ENCODE results near the gene MRPS34. TPM values are rescaled to one million over a fixed set of nuclear protein-coding genes. Genes with fewer than 3 reads are reported as not detected.

Gene MRPS34
- total RNA-seq, 1 experiment from 2014 or later, result 102 TPM

DNA sequence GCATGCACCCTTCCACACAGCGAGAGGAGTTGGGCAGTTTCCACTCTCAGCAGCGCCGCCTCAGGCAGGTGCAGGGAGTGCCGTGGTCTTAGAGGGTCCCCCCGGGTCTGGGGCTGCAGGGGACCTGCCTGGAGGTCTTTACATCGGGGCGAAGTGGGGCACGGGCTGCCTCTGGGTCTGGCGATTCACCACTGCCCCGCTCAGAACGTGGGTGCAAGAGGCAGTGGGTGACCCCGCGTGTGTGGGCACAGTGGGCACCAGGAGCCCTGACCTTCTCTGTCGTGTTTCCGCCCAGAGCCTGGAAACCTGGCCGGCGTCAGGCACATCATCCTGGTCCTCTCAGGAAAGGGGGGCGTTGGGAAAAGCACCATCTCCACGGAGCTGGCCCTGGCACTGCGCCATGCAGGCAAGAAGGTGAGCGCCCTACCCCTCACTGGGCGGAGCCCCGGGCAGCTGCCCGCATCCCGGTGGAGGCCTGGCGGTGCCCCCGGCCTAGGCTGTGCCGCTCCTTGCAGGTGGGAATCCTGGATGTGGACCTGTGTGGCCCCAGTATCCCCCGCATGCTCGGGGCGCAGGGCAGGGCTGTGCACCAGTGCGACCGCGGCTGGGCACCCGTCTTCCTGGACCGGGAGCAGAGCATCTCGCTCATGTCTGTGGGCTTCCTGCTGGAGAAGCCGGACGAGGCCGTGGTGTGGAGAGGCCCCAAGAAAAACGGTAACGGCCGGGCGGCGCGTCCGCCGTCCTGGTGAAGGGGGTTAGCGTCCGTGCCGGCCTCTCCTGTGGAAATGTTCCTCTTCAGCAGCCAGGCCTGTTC, 13.5 kb upstream of the MRPS34 start:
- in situ Hi-C loops (cut with HindIII; ENCODE audit: low pct_unique_long_range_greater_than_20kb, low sequenced_read_pairs), result no loop called here
- DNase-seq (ENCODE audit: low read depth, low spot score), result no peak

GRCh38 chr16:1785846-1786170, 12.9 kb upstream of the MRPS34 start:
- in situ Hi-C loops (cut with HindIII; ENCODE audit: low pct_unique_long_range_greater_than_20kb, low sequenced_read_pairs), result no loop called here
- DNase-seq (ENCODE audit: low read depth, low spot score), result no peak

DNA sequence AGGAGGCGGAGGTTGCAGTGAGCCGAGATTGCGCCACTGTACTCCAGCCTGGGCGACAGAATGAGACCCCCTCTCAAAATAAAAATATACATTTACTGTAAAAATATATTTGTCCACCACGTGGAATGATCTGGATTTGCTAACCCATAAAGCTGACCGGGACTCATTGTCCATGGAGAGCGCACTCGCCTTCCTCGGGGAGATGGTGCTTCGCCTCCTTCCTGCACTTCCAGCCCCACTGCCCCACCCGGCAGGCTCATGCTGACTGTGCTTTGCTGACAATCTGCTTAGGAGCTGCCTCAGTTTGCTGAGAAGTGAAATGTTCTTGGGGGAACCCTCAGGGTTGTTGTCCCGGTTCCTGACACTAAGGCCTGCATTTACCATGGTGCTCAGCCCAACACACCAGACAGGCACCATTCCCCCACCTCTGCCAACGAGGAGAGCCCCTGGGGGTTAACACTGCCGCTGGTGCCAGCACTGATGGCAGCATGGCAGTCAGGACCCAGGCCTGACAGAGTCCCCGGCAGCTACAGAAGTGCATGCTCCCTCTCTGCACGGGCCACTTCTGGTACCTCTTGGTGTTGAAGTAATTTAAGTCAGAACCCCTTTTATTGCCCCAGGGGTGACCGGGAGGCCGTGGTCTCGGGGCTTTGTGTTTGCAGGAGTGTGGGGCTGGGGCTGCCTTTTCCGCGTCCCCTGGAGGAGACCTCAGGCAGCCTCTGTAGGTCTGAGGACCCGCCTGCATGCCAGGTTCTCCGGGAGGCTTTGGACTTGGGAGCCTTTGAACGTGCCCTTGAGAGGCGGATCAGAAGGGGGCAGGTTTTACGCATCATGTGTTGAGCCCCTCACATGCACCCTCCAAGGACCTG, 12.3 kb upstream of the MRPS34 start:
- DNase-seq (ENCODE audit: low read depth, low spot score), result no peak
- in situ Hi-C loops (cut with HindIII; ENCODE audit: low pct_unique_long_range_greater_than_20kb, low sequenced_read_pairs), result no loop called here

DNA sequence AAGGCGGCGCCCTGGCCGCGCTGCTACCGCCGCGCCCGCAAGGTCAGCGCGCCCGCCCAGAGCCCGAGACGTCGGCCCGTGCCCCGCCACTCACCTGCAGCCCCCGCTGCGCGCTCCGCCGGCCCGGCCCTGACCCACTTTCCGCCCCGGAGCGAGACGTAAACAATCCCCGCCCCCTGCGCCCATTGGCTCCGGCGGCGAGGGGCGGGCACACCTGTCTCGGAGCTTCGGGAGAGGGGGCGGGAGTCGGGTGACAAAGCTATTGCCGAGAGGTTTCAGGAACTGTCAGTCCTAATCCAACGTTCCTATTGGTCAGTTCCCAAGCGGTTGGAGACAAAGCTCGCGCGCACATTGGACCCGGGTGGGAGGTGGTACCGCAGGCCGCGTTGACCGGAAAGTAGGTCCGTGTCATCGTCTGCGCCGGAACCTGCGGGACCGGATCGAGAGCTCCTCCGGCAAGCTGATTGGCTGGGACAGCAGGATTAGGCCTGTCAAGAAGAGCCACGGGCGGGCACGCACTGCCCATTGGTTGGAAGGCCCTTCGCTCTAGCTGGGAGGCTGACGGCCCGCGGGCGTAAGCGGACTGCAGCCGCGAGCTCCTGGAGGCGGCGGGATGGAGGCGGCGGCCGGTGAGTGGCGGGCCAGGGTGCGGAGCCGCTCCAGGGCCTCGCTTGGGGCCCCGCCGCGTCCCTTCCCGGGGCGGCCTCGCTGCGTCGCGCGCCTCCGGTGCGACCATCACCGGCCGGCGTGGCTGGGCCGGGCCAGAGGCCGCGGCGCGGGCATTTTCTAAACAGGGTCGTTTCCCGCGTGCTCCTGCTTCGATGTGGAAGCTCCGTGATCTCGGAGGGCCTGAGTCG, 9.7 kb upstream of the MRPS34 start, which contains the start of the genes NUBP2 and SPSB3:
TSS of gene NUBP2 (plus strand) at position 553 of the 857 bp plus-strand sequence. CDS start at position 614, 61 bp downstream.
TSS of gene SPSB3 (minus strand) at position 164 of the 857 bp plus-strand sequence. CDS start 1,088 bp downstream, outside the sequence.
- DNase-seq (ENCODE audit: low read depth, low spot score), result peak; percentile 99
- in situ Hi-C loops (cut with HindIII; ENCODE audit: low pct_unique_long_range_greater_than_20kb, low sequenced_read_pairs), result no loop called here

- no peak for DNase-seq (ENCODE audit: low read depth, low spot score)
These were observed 8.9 kb upstream of the MRPS34 start for GRCh38 chr16:1781758-1782407.

DNA sequence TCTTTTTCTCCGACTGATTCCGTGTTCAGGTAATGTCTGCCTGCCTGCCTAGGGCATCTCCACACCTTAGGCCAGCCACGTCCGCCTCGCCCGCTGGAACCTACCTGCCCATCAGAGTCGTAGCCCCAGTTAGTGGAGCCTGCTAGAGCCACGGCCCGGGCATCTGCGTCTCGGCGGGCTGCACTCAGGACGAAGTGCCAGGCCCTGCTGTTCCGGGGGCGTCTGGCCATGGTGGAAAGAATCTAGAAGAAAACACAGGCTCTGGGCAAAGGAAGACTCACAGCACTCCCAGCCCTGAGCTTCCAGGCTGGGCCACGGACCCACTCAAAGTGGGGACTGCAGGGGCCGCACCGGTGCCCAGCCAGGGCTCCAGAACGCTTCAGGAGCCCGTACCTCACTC, 8.3 kb upstream of the MRPS34 start:
- in situ Hi-C loops (cut with HindIII; ENCODE audit: low pct_unique_long_range_greater_than_20kb, low sequenced_read_pairs), result no loop called here
- DNase-seq (ENCODE audit: low read depth, low spot score), result no peak

More at GRCh38 chr16:1781758-1782407, 8.9 kb upstream of the MRPS34 start:
- in situ Hi-C loops (cut with HindIII; ENCODE audit: low pct_unique_long_range_greater_than_20kb, low sequenced_read_pairs), result no loop called here

GRCh38 chr16:1780677-1781072, 7.7 kb upstream of the MRPS34 start:
- in situ Hi-C loops (cut with HindIII; ENCODE audit: low pct_unique_long_range_greater_than_20kb, low sequenced_read_pairs), result no loop called here
- no peak for DNase-seq (ENCODE audit: low read depth, low spot score)

DNA sequence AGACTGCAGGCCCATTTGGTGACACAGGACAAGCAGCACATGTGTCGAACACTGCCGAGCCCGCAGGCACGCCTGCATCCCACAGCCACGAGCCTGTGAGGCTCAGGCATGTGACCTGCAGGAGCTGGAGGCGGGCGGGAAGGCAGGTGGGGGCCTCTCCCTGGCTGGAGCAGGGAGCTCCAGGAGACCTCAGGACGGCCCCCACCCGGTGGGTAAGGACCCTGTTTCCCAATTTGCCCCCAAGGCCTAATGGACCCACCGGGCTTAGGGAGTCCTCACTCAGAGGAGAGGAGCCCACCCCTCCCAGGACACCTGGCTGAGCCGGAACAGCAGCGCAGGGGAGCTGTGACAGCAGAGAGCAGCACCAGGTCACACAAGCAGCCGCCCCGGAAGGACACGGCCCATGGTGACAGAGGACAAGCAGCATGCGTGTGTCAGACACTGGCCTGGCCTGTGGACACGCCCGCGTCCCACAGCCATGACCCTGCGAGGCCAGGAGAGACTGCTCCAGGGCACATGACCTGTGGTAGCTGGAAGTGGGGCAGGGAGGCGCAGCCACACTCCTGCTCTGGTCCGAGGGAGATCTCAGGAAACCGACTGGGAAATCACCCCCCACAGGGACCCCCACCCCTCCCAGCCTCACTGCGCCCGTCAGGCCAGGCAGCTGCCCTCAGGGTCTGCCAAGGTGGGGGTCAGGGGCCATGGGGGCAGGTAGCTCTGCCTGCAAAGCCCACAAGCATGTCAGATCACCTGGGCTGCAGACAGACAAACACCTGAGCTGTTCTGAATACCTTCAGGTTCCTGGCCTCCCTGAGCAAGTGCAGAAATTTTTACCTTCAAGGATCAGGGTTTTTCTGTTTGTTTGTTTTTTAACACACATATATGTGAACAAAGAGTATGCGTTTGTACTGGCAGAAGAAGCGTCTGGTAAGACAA, 7.1 kb upstream of the MRPS34 start:
- in situ Hi-C loops (cut with HindIII; ENCODE audit: low pct_unique_long_range_greater_than_20kb, low sequenced_read_pairs), result no loop called here
- no peak for DNase-seq (ENCODE audit: low read depth, low spot score)

DNA sequence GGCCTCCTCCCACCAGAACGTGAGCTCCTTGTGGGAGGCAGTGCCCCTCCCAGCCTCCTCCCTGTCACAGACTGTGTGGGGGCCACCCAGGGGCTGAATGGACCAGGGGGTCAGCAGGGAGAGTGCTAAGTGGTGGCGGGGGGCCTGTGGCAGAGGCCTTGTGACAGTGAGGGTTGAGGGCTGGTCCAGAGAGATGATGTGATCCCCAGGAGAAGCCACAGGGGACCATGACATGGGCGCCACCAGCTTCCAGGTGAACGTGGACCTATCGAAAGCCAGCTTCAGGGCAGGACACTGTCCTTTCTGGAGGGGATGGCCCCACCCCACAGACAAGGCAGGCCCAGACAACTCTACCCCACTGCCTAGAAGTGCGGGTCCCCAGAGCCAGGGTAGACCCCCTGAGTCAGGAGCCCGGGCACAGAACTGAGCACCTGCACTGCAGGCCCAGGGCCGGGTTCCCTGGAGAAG, 6.3 kb upstream of the MRPS34 start:
- in situ Hi-C loops (cut with HindIII; ENCODE audit: low pct_unique_long_range_greater_than_20kb, low sequenced_read_pairs), result no loop called here
- no peak for DNase-seq (ENCODE audit: low read depth, low spot score)

DNA sequence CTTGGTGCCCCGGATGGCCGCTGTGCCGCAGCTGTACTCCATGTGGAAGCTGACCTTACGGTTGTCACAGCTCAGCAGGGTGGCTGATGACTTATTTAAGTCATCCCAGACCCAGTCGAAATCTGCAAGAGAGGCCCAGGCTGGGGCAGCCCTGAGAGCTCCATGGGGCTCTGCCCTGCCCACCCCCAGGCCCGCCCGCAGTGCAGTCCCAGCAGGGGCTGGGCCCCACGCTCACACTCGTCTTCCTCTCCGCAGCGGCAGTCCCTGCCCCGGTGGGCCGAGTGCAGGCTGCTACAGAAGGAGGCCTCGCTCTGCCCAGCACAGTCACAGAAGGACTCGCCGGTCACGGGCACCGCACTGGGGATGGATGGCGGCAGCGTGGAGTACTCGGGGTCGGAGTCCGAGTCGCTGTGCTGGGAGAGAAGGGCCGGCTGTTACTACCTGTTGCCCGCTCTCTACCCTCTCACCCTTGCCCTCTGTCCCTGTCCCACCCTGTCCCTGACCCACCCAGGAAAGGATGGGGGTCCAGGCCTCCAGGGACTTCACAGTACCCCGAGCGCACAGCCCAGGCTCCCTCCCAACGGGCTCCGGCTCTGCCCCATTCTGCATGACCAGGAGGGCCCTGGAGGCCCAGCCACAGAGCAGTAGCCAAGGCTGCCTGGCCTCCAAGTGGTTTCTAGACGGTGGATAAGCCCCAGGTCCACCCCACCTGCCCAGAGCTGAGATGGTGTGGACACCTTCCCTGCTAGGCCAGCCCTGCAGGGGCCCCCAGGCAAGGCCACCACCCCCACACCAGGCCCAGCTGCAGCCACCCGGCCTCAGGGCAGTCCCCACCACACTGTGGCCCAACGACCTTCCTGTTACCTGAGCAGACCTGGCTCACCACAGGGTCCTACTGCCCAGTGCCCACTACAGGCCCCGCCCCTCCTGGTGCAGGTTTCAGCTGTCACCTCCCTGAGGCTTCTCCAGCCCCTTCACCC, 5.6 kb upstream of the MRPS34 start:
- in situ Hi-C loops (cut with HindIII; ENCODE audit: low pct_unique_long_range_greater_than_20kb, low sequenced_read_pairs), result no loop called here
- DNase-seq (ENCODE audit: low read depth, low spot score), result no peak

- no peak for DNase-seq (ENCODE audit: low read depth, low spot score)
- in situ Hi-C loops (cut with HindIII; ENCODE audit: low pct_unique_long_range_greater_than_20kb, low sequenced_read_pairs), result no loop called here
These were observed 4.7 kb upstream of the MRPS34 start for GRCh38 chr16:1777375-1778199.

GRCh38 chr16:1776991-1777374, 4.0 kb upstream of the MRPS34 start:
- no peak for DNase-seq (ENCODE audit: low read depth, low spot score)
- in situ Hi-C loops (cut with HindIII; ENCODE audit: low pct_unique_long_range_greater_than_20kb, low sequenced_read_pairs), result no loop called here

GRCh38 chr16:1776672-1776955, 3.7 kb upstream of the MRPS34 start:
- in situ Hi-C loops (cut with HindIII; ENCODE audit: low pct_unique_long_range_greater_than_20kb, low sequenced_read_pairs), result no loop called here
- no peak for DNase-seq (ENCODE audit: low read depth, low spot score)

- DNase-seq (ENCODE audit: low read depth, low spot score), result no peak
- in situ Hi-C loops (cut with HindIII; ENCODE audit: low pct_unique_long_range_greater_than_20kb, low sequenced_read_pairs), result no loop called here
These were observed 3.1 kb upstream of the MRPS34 start for GRCh38 chr16:1775846-1776671.

All from SK-MEL-5 (cell line).